ENCODE data around the gene GZMH.
"Not testable (repeated sequence)": the region's sequence is repeated elsewhere in the genome, so short reads cannot be mapped to it uniquely, and the experiment has no call there.

GRCh38 chr14:24591004-24591403 is 18.5 kb downstream of the GZMH start:
- not testable (repeated sequence) for TF ChIP-seq CTCF (IDR thresholded peaks at IDR 0.05; ENCODE audit: low read depth, low read length); POLR2A (IDR thresholded peaks at IDR 0.05; ENCODE audit: extremely low read depth, insufficient read length); MAX (IDR thresholded peaks at IDR 0.05; ENCODE audit: low read depth, low read length)

Data from NB4 (cell line).